Raji (cell line): ENCODE measurements around the gene ATG4C.

Source experiments
- POLR2A ChIP-seq: IDR thresholded peaks from 2 replicates; pipeline ENCODE4 v1.6.1; 2011; ENCODE audit warnings: low read depth, low read length, control low read depth; ENCODE audit not compliant: insufficient read depth

Gene ATG4C

GRCh38 chr1:62784509-62785365 is 805 bp downstream of the ATG4C start:
- no peak for TF ChIP-seq POLR2A

GRCh38 chr1:62790716-62791115 is 6.8 kb downstream of the ATG4C start:
- no peak for TF ChIP-seq POLR2A

- TF ChIP-seq POLR2A: no peak
Measured at GRCh38 chr1:62794053-62794452, 10.1 kb downstream of the ATG4C start.

GRCh38 chr1:62796221-62796620 is 12.3 kb downstream of the ATG4C start:
- no peak for TF ChIP-seq POLR2A

- no peak for TF ChIP-seq POLR2A
Measured at GRCh38 chr1:62799688-62800087, 15.8 kb downstream of the ATG4C start.

GRCh38 chr1:62800281-62800680 is 16.3 kb downstream of the ATG4C start:
- TF ChIP-seq POLR2A: no peak

GRCh38 chr1:62800825-62801306 is 16.9 kb downstream of the ATG4C start:
- TF ChIP-seq POLR2A: 0 out of 2 replicates have a peak, but pooled peaks have one; percentile 39

GRCh38 chr1:62809788-62810187 is 25.9 kb downstream of the ATG4C start:
- no peak for TF ChIP-seq POLR2A

- TF ChIP-seq POLR2A: no peak
Measured at GRCh38 chr1:62810420-62811274, 26.7 kb downstream of the ATG4C start.

GRCh38 chr1:62823556-62823955 is 39.6 kb downstream of the ATG4C start:
- no peak for TF ChIP-seq POLR2A

GRCh38 chr1:62826901-62827300 is 43.0 kb downstream of the ATG4C start:
- TF ChIP-seq POLR2A: no peak

- TF ChIP-seq POLR2A: no peak
Measured at GRCh38 chr1:62832276-62832675, 48.3 kb downstream of the ATG4C start.

- TF ChIP-seq POLR2A: no peak
Measured at GRCh38 chr1:62833529-62833928, 49.6 kb downstream of the ATG4C start.

GRCh38 chr1:62834400-62834961 is 50.5 kb downstream of the ATG4C start:
- TF ChIP-seq POLR2A: no peak

GRCh38 chr1:62836856-62837540 is 53.1 kb downstream of the ATG4C start:
- no peak for TF ChIP-seq POLR2A

- no peak for TF ChIP-seq POLR2A
Measured at GRCh38 chr1:62840555-62840954, 56.6 kb downstream of the ATG4C start.
